ENCODE data around the gene SYAP1.
"Not testable (repeated sequence)": the region's sequence is repeated elsewhere in the genome, so short reads cannot be mapped to it uniquely, and the experiment has no call there.

SYAP1 gene

GRCh38 chrX:16719334-16720084, at the start of gene SYAP1:
SYAP1 (plus strand) TSS chrX:16719612; CDS start chrX:16719725, 113 bp downstream.
- peak; percentile 72 for DNase-seq (ENCODE audit: low spot score)

GRCh38 chrX:16671005-16671404, 48.4 kb upstream of the SYAP1 start:
- DNase-seq (ENCODE audit: low spot score), result no peak

DNA sequence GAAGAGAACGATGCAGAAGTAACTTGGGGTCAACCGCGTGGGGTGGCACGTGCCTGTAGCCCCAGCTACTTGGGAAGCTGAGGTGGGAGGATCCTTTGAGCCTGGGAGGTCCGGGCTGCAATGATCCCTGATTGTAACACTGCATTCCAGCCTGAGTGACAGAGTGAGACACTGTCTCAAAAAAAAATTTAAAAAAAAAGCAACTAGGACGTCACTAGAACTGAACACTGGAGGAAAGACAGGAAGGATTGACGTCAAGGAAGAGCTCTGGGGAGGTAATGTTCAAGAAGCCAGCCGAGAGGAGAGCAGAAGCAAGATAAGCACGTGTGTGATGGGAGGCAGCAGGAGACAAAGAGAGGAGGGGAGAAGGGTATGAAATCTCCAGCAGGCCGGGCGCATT, 40.7 kb upstream of the SYAP1 start:
- DNase-seq (ENCODE audit: low spot score), result no peak

DNA sequence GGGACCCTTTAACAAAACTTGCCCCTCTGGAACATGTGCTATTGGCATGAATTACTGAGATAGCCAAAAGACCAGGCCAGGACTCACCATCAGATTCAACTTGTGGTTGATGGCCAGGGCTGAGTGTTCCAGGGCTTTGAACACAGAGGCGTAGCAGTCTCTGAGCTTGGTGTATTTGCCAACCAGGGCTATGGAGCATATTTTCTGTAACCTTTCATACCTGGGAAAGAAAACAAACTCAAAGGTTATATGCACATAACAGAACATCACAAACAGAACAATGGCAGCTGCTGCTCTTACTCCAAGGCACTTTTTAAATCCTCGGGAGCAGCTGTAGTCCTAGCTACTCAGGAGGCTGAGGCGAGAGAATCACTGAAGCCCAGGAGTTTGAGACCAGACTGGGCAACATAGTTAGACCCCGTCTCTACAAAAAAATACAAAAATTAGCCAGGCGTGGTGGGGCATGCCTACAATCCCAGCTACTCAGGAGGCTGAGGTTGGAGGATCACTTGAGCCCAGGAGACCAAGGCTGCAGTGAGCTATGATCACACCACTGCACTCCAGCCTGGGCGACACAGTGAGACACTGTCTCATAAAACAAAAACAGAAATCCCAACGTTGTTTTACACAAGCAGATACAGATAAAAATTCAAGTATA, 36.3 kb upstream of the SYAP1 start:
- DNase-seq (ENCODE audit: low spot score), result no peak

DNA sequence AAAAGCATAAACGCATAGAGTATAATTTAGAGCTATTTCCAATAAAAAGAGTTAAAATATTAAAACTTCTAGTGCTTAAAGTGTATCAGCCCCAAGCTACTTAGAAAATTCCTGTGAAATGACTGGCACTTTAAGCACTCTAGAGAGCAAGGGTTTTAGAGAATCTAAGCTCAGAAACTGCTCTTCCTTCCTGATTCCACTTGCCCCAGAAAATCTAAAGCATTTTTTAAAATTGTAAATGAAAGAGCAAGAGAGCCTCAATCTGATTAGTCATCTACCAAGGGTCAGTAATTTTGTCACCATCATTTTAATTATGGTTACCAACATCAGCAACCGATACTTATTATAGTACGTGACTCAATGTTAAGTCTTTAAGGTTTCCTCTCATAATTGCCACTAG, 31.9 kb upstream of the SYAP1 start:
- DNase-seq (ENCODE audit: low spot score), result no peak

DNA sequence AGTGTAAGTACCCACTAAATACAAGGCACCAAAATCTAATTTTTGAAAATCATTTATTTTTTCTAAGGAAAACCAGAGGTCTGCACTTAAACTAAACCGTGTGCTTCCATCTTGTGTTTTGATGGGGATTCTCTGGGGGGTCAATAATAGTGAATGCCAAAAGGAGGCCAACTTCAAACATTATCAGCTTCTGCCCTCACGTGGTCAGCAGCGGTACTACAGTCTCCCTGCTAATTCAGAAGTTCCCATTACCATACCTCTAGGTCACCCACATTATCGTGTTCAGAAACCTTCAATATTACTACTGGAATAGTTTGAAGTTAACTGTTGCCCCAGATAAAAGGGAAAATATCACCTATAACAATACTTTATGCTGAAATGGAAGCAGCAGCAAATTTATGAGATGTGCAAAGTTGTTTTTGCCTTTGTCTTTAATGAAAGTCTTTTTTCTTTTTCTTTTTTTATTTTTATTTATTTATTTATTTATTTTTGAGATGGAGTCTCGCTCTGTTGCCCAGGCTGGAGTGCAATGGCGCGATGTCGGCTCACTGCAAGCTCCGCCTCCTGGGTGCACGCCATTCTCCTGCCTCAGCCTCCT, 24.2 kb upstream of the SYAP1 start:
- DNase-seq (ENCODE audit: low spot score), result peak; percentile 38

GRCh38 chrX:16696956-16697355, 22.5 kb upstream of the SYAP1 start:
- DNase-seq (ENCODE audit: low spot score), result no peak

DNA sequence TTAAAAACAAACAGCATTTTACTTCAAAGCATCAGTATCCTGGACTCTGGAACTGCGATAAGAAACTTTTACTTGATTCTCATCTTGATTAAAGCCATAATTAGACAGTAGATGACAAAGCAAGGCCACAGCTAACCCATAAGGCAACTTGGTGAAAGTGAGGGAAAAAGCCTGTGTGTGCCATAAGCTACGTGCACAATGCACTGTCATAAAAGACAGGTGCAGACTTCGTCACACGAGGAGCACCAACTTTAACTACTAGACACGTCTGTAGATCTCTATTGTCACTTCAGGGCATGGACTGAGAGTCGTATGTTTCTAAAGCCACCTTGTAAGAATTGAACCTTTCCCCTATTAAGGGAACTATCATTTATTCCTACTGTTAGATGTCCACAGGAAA, 20.0 kb upstream of the SYAP1 start:
- no peak for DNase-seq (ENCODE audit: low spot score)

GRCh38 chrX:16700734-16701133, 18.7 kb upstream of the SYAP1 start:
- DNase-seq (ENCODE audit: low spot score), result no peak

DNA sequence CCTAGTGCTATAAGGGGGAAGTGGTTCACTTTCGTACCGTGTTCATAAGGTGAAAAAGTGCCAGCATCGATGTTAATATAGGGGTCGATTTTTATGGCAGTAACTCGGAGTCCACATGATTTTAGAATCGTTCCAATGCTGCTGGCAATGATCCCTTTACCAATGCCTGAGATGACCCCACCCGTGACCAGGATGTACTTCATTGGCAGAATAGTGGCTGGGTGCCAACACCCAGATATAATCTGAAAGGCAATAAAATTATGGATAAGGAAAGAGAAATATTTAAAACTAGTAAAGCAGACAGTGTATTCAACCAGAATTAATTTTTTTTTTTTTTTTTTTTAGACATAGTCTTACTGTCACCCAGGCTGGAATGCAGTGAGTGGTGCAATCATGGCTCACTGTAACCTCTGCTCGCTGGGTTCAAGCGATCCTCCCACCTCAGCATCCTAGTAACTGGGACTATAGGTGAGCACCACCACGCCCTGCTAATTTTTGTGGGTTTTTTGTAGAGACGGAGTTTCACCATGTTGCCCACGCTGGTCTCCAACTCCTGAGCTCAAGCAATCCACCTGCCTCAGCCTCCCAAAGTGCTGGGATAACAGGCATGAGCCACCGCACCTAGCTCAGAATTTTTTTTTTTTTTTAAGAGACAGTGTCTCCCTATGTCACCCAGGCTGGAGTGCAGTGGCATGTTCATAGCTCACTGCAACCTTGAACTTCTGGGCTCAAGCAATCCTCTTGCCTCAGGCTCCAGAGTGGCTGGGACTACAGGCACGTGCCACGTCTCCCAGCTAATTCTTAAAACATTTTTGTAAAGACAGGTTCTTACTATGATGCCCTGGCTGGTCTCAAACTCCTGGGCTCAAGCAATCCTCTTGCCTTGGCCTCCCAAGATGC, 16.5 kb upstream of the SYAP1 start:
- DNase-seq (ENCODE audit: low spot score), result no peak

GRCh38 chrX:16705370-16705769, 14.0 kb upstream of the SYAP1 start:
- DNase-seq (ENCODE audit: low spot score), result no peak

GRCh38 chrX:16708016-16708415, 11.4 kb upstream of the SYAP1 start:
- no peak for DNase-seq (ENCODE audit: low spot score)

GRCh38 chrX:16711219-16711811, 8.1 kb upstream of the SYAP1 start:
- DNase-seq (ENCODE audit: low spot score), result peak; percentile 3

- DNase-seq (ENCODE audit: low spot score), result peak; percentile 14
Observed at GRCh38 chrX:16711893-16712547, 7.4 kb upstream of the SYAP1 start.

- peak; percentile 57 for DNase-seq (ENCODE audit: low spot score)
Observed at GRCh38 chrX:16712548-16713155, 6.8 kb upstream of the SYAP1 start, which contains the start of gene CTPS2. CTPS2 (minus strand) TSS chrX:16712669; CDS start chrX:16702902, 9,767 bp downstream.

DNA sequence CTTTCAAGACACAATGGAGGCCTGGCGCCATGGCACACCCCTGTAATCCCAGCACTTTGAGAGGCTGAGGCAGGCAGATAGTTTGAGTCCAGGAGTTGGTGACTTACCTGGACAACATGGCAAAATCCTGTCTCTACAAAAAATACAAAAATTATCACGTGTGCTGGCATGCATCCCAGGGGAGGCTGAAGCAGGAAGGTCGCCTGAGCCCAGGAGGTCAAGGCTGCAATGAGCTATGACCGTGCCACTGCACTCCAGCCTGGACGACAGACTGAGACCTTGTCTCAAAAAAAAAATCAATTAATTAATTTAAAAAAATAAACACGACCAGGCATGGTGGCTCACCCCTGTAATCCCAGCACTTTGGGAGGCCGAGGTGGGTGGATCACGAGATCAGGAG, 4.9 kb upstream of the SYAP1 start:
- no peak for DNase-seq (ENCODE audit: low spot score)

- DNase-seq (ENCODE audit: low spot score), result not testable (repeated sequence)
Observed at GRCh38 chrX:16715638-16716037, 3.8 kb upstream of the SYAP1 start.

GRCh38 chrX:16716451-16716850, 3.0 kb upstream of the SYAP1 start:
- not testable (repeated sequence) for DNase-seq (ENCODE audit: low spot score)

DNA sequence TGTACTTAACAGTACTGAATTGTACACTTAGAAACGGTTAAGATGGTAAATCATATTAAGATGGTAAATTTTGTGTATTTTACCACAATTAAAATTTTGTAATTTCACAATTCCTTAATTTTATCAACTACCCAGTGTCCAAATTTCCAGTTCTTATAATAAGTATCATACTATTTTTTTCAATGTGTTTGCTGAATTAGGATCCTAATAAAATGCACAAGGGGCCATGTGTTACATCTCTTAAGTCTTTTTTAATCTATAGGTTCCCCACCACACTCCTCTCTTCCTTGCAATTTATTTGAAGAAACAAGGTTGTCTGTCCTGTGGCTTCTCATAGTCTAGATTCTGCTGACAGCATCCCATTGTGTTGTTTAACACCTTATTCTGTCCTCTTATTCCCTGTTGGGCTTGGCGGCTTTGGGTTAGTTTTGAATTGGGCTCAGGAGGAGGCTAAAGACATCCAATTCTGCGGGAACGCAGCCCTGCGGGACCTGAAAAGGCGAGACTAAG, 533 bp upstream of the SYAP1 start:
- DNase-seq (ENCODE audit: low spot score), result no peak

- DNase-seq (ENCODE audit: low spot score), result no peak
Observed at GRCh38 chrX:16722481-16722880, 3.1 kb downstream of the SYAP1 start.

DNA sequence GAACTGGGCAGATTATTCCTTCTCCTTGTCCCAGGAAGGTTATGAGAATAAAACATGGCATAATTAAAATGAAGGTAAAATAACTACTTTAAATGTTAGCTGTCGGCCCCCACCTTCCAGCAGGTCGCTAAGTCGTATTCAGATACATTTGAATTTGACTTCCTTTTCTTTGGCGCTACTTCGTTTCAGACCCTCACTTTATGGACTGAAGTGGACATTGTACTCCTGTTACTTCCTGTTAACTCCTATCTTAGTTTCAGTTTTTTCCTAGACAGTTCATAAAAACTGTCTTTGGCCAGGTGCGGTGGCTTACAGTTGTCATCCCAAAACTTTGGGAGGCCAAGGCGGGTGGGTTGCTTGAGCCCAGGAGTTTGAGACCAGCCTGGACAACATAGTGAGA, 5.7 kb downstream of the SYAP1 start:
- no peak for DNase-seq (ENCODE audit: low spot score)
